Measurements from ENCODE around the gene LEFTY1.

The LEFTY1 gene

GRCh38 chr1:225861834-225862580, 26.9 kb downstream of the LEFTY1 start:
- TF ChIP-seq GATA2 (IDR thresholded peaks at IDR 0.05; ENCODE audit: low read depth, low read length) (no peak), GATA3 (IDR thresholded peaks at IDR 0.05; ENCODE audit: low read depth, low read length) (no peak)

- TF ChIP-seq GATA2 (IDR thresholded peaks at IDR 0.05; ENCODE audit: low read depth, low read length) (no peak), GATA3 (IDR thresholded peaks at IDR 0.05; ENCODE audit: low read depth, low read length) (no peak)
Measured at GRCh38 chr1:225860876-225861441, 28.0 kb downstream of the LEFTY1 start.

- TF ChIP-seq GATA2 (IDR thresholded peaks at IDR 0.05; ENCODE audit: low read depth, low read length) (no peak), GATA3 (IDR thresholded peaks at IDR 0.05; ENCODE audit: low read depth, low read length) (no peak)
Measured at GRCh38 chr1:225860107-225860506, 28.8 kb downstream of the LEFTY1 start.

GRCh38 chr1:225859151-225859550, 29.8 kb downstream of the LEFTY1 start:
- no peak for TF ChIP-seq GATA2 (IDR thresholded peaks at IDR 0.05; ENCODE audit: low read depth, low read length)
- TF ChIP-seq GATA3 (IDR thresholded peaks at IDR 0.05; ENCODE audit: low read depth, low read length): no peak

- TF ChIP-seq GATA2 (IDR thresholded peaks at IDR 0.05; ENCODE audit: low read depth, low read length) (no peak), GATA3 (IDR thresholded peaks at IDR 0.05; ENCODE audit: low read depth, low read length) (no peak)
Measured at GRCh38 chr1:225857256-225857655, 31.7 kb downstream of the LEFTY1 start.

- no peak for TF ChIP-seq GATA3 (IDR thresholded peaks at IDR 0.05; ENCODE audit: low read depth, low read length)
- no peak for TF ChIP-seq GATA2 (IDR thresholded peaks at IDR 0.05; ENCODE audit: low read depth, low read length)
Measured at GRCh38 chr1:225855503-225856300, 33.2 kb downstream of the LEFTY1 start.

GRCh38 chr1:225853441-225853840, 35.5 kb downstream of the LEFTY1 start:
- TF ChIP-seq GATA2 (IDR thresholded peaks at IDR 0.05; ENCODE audit: low read depth, low read length) (no peak), GATA3 (IDR thresholded peaks at IDR 0.05; ENCODE audit: low read depth, low read length) (no peak)

- TF ChIP-seq GATA2 (IDR thresholded peaks at IDR 0.05; ENCODE audit: low read depth, low read length) (no peak), GATA3 (IDR thresholded peaks at IDR 0.05; ENCODE audit: low read depth, low read length) (no peak)
Measured at GRCh38 chr1:225852413-225853124, 36.4 kb downstream of the LEFTY1 start.

- no peak for TF ChIP-seq GATA2 (IDR thresholded peaks at IDR 0.05; ENCODE audit: low read depth, low read length)
Measured at GRCh38 chr1:225851805-225852204, 37.1 kb downstream of the LEFTY1 start.

GRCh38 chr1:225850370-225850769, 38.6 kb downstream of the LEFTY1 start:
- TF ChIP-seq GATA3 (IDR thresholded peaks at IDR 0.05; ENCODE audit: low read depth, low read length) (no peak), GATA2 (IDR thresholded peaks at IDR 0.05; ENCODE audit: low read depth, low read length) (no peak)

GRCh38 chr1:225849925-225850324, 39.0 kb downstream of the LEFTY1 start:
- TF ChIP-seq GATA2 (IDR thresholded peaks at IDR 0.05; ENCODE audit: low read depth, low read length) (no peak), GATA3 (IDR thresholded peaks at IDR 0.05; ENCODE audit: low read depth, low read length) (no peak)

GRCh38 chr1:225848030-225848955, 40.7 kb downstream of the LEFTY1 start:
- TF ChIP-seq GATA3 (IDR thresholded peaks at IDR 0.05; ENCODE audit: low read depth, low read length): no peak
- no peak for TF ChIP-seq GATA2 (IDR thresholded peaks at IDR 0.05; ENCODE audit: low read depth, low read length)

- no peak for TF ChIP-seq GATA2 (IDR thresholded peaks at IDR 0.05; ENCODE audit: low read depth, low read length)
Measured at GRCh38 chr1:225847610-225848009, 41.3 kb downstream of the LEFTY1 start.

Data from SH-SY5Y (cell line).